RWPE1 (cell line): ENCODE measurements around the gene HTR3E.

Experiments
- CTCF ChIA-PET: fragments of 350-600 bp; sonication (Branson Sonifier 250); formaldehyde crosslinking; extraction: SDS; loops from one replicate; lab custom pipeline; 2021; lab: Yijun Ruan, JAX
- POLR2A ChIA-PET: fragments of 400-600 bp; formaldehyde crosslinking; extraction: SDS; loops from one replicate; lab custom pipeline; 2020; ENCODE audit warnings: antibody characterized with exemption; ENCODE audit not compliant: low non-redundant PET; lab: Yijun Ruan, JAX
- DNase-seq: peaks from one replicate; pipeline ENCODE4 v3.0.0; 2012; ENCODE audit warnings: low spot score
- H3K27ac ChIP-seq: fragments of 450-650 bp; 2 replicates; pipeline ENCODE4 v1.5.1; 2017
- CTCF ChIP-seq: fragments of 450-650 bp; conservative IDR thresholded peaks from 2 replicates; pipeline ENCODE4 v1.5.1; 2017; ENCODE audit warnings: low read depth, mild to moderate bottlenecking

The HTR3E gene

GRCh38 chr3:184096811-184097383 lies at the start of gene HTR3E:
Gene HTR3E (plus strand): TSS chr3:184097064. CDS start chr3:184097530, 466 bp downstream.
- no peak for TF ChIP-seq CTCF
- H3K27ac ChIP-seq: no peak within 1 kb of the TSS
- POLR2A ChIA-PET: no interaction called here
- DNase-seq: no peak
- CTCF ChIA-PET: interaction anchor here (0.6 kb wide), 1 partner anchor 20 kb away, joined by 5 read pairs; no protein-coding TSS in a partner anchor

- ChIA-PET POLR2A (no interaction called here), CTCF (no interaction called here)
- H3K27ac ChIP-seq: no peak overlapping the region
- no peak for DNase-seq
- no peak for TF ChIP-seq CTCF
These were observed 46.5 kb upstream of the HTR3E start for GRCh38 chr3:184050217-184050847.

- DNase-seq: no peak
- POLR2A ChIA-PET: no interaction called here
- H3K27ac ChIP-seq: no peak within 1 kb of the TSS
- TF ChIP-seq CTCF: no peak
- CTCF ChIA-PET: no interaction called here
These were observed 44.1 kb upstream of the HTR3E start, which contains the start of gene HTR3C for GRCh38 chr3:184052767-184053166. Gene HTR3C (plus strand): TSS chr3:184053047. CDS start chr3:184053081, 34 bp downstream.

GRCh38 chr3:184058029-184058428 lies 38.8 kb upstream of the HTR3E start:
- no peak overlapping the region for H3K27ac ChIP-seq
- TF ChIP-seq CTCF: no peak
- ChIA-PET POLR2A (interaction anchor here (0.5 kb wide), 1 partner anchor 76 kb away, joined by 3 read pairs; no protein-coding TSS in a partner anchor), CTCF (no interaction called here)
- peak; percentile 39 for DNase-seq

GRCh38 chr3:184059424-184059823 lies 37.4 kb upstream of the HTR3E start:
- no peak for TF ChIP-seq CTCF
- ChIA-PET CTCF (no interaction called here), POLR2A (no interaction called here)
- no peak for DNase-seq
- H3K27ac ChIP-seq: no peak overlapping the region

GRCh38 chr3:184062637-184063036 lies 34.2 kb upstream of the HTR3E start:
- ChIA-PET POLR2A (no interaction called here), CTCF (no interaction called here)
- DNase-seq: no peak
- TF ChIP-seq CTCF: no peak
- no peak overlapping the region for H3K27ac ChIP-seq
